NCI-H524 (cell line): ENCODE data around the gene MYRIP.
A peak's percentile ranks its signal among the peaks of the same experiment; 100 is the strongest.

ENCODE experiments used
- DNase-seq, 2 experiments: peaks; one replicate each; lab custom pipeline; 2025; lab: John Stamatoyannopoulos, UW

The MYRIP gene

GRCh38 chr3:39905788-39906187, 96.4 kb downstream of the MYRIP start:
- DNase-seq = no peak

- DNase-seq = no peak
Observed at GRCh38 chr3:39907981-39908380, 98.6 kb downstream of the MYRIP start.

GRCh38 chr3:39910135-39910534, 100.7 kb downstream of the MYRIP start:
- DNase-seq = no peak

- DNase-seq = no peak
Observed at GRCh38 chr3:39910826-39911464, 101.5 kb downstream of the MYRIP start.

- DNase-seq = no peak
Observed at GRCh38 chr3:39911465-39912309, 102.3 kb downstream of the MYRIP start.

GRCh38 chr3:39915027-39915426, 105.6 kb downstream of the MYRIP start:
- DNase-seq = no peak

- DNase-seq = no peak
Observed at GRCh38 chr3:39917065-39917773, 107.8 kb downstream of the MYRIP start.

- no peak for DNase-seq
Observed at GRCh38 chr3:39919281-39919680, 109.9 kb downstream of the MYRIP start.

GRCh38 chr3:39920271-39920670, 110.9 kb downstream of the MYRIP start:
- no peak for DNase-seq

- DNase-seq = no peak
Observed at GRCh38 chr3:39927479-39927878, 118.1 kb downstream of the MYRIP start.

GRCh38 chr3:39933986-39934693, 124.7 kb downstream of the MYRIP start:
- DNase-seq = peak in 1 of 2 experiments; percentile 32

- DNase-seq = peak; percentile 29 to 83
Observed at GRCh38 chr3:39934696-39935095, 125.3 kb downstream of the MYRIP start.

- DNase-seq = no peak
Observed at GRCh38 chr3:39935261-39935660, 125.9 kb downstream of the MYRIP start.

- DNase-seq = no peak
Observed at GRCh38 chr3:39936848-39937247, 127.4 kb downstream of the MYRIP start.

GRCh38 chr3:39937315-39937714, 127.9 kb downstream of the MYRIP start:
- no peak for DNase-seq

- no peak for DNase-seq
Observed at GRCh38 chr3:39937874-39938273, 128.5 kb downstream of the MYRIP start.

- no peak for DNase-seq
Observed at GRCh38 chr3:39941931-39942330, 132.5 kb downstream of the MYRIP start.

- DNase-seq = peak; percentile 66 to 85
Observed at GRCh38 chr3:39960515-39961191, 151.2 kb downstream of the MYRIP start.

- DNase-seq = no peak
Observed at GRCh38 chr3:39961230-39961629, 151.8 kb downstream of the MYRIP start.

- no peak for DNase-seq
Observed at GRCh38 chr3:39962581-39962980, 153.2 kb downstream of the MYRIP start.

- no peak for DNase-seq
Observed at GRCh38 chr3:39965461-39965860, 156.1 kb downstream of the MYRIP start.

- peak in 1 of 2 experiments; percentile 35 for DNase-seq
Observed at GRCh38 chr3:39965997-39966396, 156.6 kb downstream of the MYRIP start.
